ENCODE measurements around the gene ARHGEF26.
A peak's percentile ranks its signal among the peaks of the same experiment; 100 is the strongest.

Gene ARHGEF26

DNA sequence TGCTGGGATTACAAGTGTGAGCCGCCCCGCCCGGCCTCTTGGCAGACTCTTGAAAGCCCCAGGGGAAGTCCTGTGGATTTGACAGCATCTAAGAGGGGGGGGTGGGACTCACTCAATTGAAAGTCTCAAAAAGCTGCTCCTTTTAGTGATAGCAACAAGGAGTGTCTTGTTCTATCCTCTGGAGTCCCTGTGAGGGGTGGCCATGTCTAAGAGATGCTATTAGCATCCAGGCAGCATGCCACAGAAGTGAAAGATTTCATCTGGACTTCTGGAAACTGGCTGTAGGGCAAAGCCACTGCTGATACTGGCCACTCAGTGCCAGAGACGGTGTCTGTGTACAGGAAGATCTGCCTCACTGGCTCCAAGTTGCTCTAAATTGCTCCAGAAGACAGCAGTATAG is 129.1 kb downstream of the ARHGEF26 start:
- no peak for DNase-seq (ENCODE audit: low read depth in 2 of 2)

DNA sequence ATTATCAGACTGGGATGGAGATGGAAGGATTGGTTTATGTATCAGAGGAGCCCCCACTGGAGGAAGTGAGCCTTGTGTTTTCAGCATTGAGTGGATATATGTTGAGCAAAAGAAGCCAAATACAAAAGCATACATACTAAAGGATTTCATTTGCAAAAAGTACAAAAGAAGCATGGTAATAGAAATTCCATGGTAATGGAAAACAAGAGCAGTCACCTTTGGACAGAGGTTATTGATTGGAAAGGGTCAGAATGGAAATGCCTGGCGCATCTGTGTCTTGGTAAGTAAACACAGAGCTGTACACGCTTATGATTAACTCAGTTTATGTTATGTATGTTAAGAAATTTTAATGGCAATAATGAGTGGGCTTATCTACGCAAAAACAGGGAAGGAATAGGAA is 130.4 kb downstream of the ARHGEF26 start:
- no peak for DNase-seq (ENCODE audit: low read depth in 2 of 2)

DNA sequence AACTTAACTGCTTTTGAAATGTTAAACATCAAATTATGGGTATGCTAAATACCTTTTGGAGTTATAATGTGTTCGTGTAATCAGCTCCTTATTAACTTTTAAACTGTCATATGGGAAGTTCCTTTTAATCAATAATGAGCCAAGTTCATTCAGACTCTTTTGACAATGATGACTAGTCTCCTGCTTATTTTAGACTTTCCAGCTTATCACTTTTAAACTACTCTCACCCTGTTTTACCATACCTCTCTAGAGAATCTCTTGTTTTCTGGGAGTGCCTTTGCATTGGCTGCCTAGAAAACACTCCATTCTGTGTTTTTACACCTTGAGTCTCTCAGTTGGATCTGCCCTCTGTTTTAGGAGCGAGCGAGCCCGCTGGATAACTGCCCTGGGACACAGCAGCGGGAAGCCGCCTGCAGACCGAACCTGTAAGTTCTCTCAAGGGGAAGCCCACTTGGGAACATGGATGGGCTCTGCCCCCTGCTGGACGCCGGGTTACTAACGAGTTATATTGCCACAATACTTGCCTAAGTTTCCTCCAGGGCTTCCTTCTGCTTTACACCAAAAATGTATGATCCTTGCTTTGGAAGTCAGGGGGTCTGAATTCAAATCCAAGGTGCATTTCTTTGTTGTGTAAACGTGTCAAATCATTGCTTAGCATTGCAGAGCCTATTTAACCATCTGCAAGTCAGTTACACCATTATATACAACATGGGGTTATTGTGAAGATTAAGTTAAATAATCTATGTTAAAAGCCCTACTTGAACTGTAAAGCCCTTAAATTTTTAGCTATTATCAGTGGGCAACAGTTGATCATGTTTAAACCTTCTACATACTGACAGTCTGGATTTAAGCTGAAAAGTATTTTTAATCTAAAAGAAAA is 131.8 kb downstream of the ARHGEF26 start:
- peak; percentile 59 to 61 for DNase-seq (ENCODE audit: low read depth in 2 of 2)

DNA sequence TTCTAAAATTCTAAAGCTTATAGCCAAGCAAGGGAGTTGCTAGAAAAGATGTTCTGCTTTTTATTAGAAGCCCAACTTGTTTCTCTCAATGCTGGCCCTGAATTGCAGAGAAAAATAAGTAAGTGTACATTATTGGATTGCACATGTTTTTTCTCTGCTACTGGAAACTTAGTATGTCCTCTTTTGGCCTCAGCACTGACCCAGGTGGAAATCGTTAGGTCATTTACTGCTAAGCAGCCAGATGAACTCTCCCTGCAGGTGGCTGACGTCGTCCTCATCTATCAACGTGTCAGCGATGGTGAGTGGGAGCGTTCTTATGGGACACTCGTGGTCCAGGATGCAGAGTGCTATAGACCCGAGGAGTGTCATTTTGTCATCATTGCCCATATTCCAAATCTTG is 133.3 kb downstream of the ARHGEF26 start:
- no peak for DNase-seq (ENCODE audit: low read depth in 2 of 2)

DNA sequence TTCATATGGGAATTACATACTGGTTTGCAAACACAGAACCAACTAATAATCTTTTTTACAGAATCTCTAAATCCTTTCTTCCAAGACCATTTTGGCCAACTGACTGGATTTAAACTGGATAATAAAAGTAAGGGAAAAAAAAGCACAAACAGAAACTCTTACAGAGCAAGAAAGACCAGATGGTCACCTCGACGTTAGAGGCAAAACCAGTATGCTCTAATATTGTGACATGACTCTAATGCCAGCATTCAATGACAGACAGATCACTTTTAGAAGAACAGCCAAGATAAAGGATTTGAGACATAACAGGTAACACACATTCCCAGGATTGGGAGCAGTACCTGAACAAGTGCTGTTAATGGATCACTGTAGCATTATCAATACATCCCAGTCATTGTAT is 152.2 kb downstream of the ARHGEF26 start:
- no peak for DNase-seq (ENCODE audit: low read depth in 2 of 2)

DNA sequence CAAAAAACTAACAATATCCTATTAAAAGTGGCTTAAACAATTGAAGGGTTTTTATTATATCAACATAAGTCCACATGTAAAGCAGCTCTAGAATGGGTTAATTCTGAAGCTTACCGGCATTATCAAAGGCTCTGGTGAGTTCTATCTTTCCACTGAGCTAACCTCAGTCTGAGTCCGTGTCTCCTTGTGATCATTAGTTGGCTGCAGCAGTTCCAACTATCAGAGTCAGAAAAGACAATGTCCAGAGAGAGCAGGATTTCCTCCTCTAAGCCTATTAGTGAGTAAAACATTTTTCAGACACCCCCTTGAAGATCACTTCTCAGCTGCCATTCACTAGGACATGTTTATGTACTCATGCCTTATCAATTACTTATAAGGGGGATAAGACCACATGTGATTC is 153.2 kb downstream of the ARHGEF26 start:
- DNase-seq (ENCODE audit: low read depth in 2 of 2): no peak

DNA sequence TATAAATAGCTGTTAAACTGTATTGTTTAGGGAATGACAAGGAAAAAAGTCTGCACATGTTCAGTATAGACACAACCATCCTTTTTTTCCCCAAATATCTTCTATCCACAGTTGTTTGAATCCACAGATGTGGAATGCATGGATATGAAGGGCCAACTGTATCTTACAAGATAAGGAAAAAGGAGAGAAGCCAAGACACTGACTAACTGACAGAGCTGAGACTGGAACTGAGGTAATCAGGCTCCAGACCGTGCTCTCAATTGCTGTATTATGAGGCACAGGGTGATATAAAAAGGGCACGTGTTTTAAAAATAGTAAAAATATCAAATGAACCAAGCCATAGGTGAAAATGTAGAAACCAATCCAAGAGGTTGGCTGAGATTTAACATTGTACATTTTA is 154.1 kb downstream of the ARHGEF26 start:
- no peak for DNase-seq (ENCODE audit: low read depth in 2 of 2)

DNA sequence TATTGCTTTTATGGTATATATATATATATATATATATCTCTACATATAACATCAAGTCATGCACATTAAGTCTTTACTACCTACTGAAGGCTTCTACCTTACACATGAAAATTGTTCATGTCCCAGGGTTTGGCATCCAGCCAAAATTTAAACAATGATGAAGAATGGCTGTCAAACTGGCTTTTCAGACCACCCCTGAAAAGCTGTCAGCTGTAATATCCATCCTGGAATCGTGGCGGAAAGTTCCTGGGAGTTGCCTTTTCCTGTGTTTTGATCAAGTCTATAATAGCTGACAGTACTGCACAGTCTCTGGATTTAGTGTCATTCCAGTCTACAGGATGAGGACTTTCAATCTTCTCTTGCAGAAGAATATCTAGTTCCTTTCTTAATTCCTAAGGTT is 154.8 kb downstream of the ARHGEF26 start:
- DNase-seq (ENCODE audit: low read depth in 2 of 2): no peak

DNA sequence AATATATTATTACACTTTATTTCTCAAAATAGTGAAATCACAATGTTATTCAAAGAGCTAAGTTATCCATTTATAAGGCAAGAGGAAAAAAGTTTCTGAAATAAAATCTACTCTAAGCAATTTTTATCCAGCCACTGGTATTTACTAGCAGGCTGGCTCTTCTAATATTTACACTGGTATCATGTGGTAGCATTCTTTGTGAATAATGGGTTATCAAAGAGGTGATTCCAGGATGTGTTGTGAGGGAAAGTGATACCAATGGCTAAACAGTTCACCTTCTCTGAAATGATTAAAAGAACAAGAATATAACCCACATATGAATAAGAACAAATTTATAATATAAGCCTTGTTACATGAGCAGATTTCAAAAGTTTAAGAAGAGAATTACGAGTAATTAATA is 159.0 kb downstream of the ARHGEF26 start:
- no peak for DNase-seq (ENCODE audit: low read depth in 2 of 2)

DNA sequence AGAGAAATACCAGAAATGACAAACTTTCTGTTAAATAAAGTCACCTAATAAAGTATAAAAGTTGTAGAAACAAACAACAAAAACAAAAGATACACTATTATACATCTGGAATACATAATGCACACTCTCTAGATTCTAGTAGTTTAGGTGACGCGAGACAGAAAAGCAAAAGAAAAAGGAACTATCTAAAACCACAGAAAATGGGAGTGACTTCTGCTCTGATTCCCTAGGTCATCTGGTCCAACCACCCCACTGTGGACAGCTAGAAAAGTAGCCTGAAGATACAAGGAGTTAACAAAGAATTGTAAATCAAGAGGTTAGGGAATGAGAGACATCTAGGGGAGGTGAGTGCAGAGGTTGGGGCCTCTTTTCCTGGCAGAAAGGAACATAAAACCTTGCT is 164.0 kb downstream of the ARHGEF26 start:
- no peak for DNase-seq (ENCODE audit: low read depth in 2 of 2)

DNA sequence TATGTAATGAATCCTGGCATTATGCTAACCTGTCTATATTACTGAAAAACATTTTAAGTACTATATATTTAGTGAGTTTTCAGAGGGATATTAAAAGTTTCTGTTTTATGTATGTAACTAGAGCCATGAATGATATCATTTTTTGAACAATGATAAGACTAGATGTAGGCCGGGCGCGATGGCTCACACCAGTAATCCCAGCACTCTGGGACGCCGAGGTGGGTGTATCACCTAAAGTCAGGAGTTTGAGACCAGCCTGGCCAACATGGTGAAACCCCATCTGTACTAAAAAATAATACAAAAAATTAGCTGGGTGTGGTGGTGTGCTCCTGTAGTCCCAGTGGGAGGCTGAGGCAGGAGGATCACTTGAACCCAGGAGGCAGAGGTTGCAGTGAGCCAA is 169.0 kb downstream of the ARHGEF26 start:
- no peak for DNase-seq (ENCODE audit: low read depth in 2 of 2)

DNA sequence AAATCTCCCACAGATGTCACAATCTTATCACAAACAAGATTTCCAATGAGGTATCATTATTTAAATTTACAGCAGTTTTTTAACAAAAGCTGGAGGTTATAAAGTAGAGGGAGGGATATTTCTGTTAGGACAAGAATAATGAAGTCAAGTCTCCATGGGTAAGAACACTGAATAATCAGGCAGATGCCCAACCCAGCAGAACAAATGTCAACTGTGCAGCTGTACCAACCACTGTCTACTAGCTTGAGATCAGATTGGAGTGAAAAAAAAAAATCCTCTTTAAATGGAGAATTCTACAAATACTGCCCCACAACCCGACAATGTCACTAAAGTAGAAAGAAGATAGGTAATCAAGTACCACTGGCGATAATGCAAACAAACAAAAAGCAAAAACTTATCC is 172.8 kb downstream of the ARHGEF26 start:
- no peak for DNase-seq (ENCODE audit: low read depth in 2 of 2)

DNA sequence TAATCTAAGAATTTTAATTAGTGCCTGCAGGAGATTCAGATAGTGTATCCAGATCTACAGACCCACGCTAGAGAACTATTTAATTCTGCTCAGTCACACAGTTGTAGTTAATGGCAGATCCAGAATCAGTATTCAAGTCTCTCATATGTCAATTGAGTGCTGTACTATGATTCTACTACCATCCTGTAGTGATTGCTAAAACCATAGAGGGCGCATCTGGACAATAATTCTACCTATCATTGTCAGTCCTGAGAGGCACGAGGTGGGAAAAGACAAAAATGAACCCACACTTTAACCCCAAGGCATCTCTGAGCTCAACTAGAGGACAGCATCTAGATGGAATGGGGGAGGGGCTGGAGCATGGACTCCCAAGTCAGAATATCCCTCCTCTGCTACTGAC is 180.4 kb downstream of the ARHGEF26 start:
- no peak for DNase-seq (ENCODE audit: low read depth in 2 of 2)

DNA sequence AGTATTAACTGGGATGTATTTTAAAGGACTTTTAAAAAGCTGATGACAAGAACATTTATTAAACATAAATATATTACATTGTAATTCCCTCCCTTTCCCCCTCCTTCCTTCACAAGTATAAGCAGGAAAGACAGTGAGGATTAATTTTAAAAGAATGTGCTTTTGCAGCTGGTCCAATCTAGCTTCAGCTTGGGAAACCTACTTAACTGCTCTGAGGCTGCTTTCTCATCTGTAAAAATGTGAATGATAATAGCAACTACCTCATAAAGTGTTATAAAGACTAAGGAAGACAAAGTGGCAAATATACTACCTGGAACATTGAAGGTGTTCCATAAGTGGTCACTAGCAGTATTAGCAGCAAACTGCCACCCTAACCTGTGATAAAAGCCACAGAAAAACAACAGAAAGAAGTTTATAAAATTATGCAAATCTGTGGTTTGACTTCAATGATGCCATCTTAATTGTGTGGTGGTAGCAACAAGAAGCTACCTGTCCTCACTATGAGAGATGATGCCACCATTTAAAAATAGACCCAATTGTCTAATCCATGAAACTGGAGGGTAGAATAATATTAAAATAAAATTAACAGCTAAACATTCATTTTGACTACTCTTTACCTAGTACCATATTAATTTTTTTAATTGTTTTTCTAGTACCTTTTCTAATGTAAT is 183.1 kb downstream of the ARHGEF26 start:
- DNase-seq (ENCODE audit: low read depth in 2 of 2): no peak

DNA sequence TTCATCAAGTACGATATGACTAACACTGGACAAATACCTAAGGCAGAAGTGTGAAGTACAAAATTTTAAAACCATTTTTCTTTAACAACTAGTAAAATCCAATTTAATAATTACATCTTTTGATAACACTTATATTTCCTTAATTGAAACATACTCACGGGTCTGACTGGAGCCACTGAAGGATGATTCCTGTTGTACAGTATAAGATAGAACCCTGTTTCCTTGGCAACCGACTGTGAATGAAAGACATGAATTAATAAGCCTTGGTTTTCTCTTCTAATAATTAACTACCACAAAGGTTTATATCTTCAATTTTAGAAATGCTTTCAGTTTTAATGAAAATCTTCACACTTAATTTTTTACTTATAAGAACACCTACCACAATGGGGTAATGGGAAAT is 183.7 kb downstream of the ARHGEF26 start:
- DNase-seq (ENCODE audit: low read depth in 2 of 2): no peak

DNA sequence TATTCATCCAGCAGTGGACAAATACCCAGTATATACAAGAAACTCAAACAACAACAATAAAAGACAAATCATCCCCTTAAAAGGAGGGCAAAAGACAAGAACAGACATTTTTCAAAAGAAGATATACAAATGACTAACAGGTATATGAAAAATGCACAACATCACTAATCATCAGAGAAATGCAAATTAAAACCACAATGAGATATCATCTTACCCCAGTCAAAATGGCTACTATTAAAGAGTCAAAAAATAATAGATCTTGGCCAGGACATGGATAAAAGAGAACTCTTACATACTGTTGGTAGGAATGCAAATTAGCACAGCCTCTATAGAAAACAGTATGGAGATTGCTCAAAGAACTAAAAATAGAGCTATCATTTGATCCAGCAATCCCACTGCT is 186.2 kb downstream of the ARHGEF26 start:
- DNase-seq (ENCODE audit: low read depth in 2 of 2): no peak
